SK-N-SH (cell line): Measurements from ENCODE around the gene ASCL5. TPM values are rescaled to one million over a fixed set of nuclear protein-coding genes. Genes with fewer than 3 reads are reported as not detected.

Experiments used
- CTCF ChIA-PET: fragments of 300-600, 350-600 bp; formaldehyde crosslinking; extraction: SDS; loops from one replicate; lab custom pipeline; 2021; lab: Yijun Ruan, JAX
- POLR2A ChIA-PET: fragments of 350-600 bp; sonication (Branson Sonifier 250); formaldehyde crosslinking; extraction: SDS; loops from one replicate; lab custom pipeline; 2020; ENCODE audit warnings: antibody characterized with exemption, inconsistent platforms; lab: Yijun Ruan, JAX
- DNase-seq: peaks from one replicate; pipeline ENCODE4 v3.0.0; 2012
- H2AFZ ChIP-seq: fragments of 200-600 bp; sonication (generic); 2 replicates; pipeline ENCODE4 v1.8.1; 2016; ENCODE audit warnings: antibody characterized with exemption, mild to moderate bottlenecking, low read depth
- H3F3A ChIP-seq: fragments of 200-600 bp; sonication (generic); replicated peaks from 2 replicates; pipeline ENCODE3; 2016; ENCODE audit warnings: antibody characterized with exemption, mild to moderate bottlenecking; ENCODE audit not compliant: insufficient read depth
- H3K27ac ChIP-seq, 2 experiments: fragments of 200-500 bp in 1 of 2; fragments of 200-600 bp in 1 of 2; sonication (Bioruptor generic) in 1 of 2; sonication (generic), shearing (Covaris generic) in 1 of 2; 2 replicates each; pipeline versions ENCODE4 v1.5.1 to v1.6.1; 2014 to 2016; ENCODE audit warnings: low read depth in 2 of 2, inconsistent platforms in 1 of 2, low read length in 1 of 2, mild to moderate bottlenecking in 1 of 2, mixed read lengths in 1 of 2
- H3K27me3 ChIP-seq: fragments of 200-600 bp; sonication (generic), shearing (Covaris generic); 2 replicates; pipeline ENCODE4 v1.6.1; 2016; ENCODE audit warnings: mixed run types; ENCODE audit not compliant: insufficient read depth
- H3K36me3 ChIP-seq, 2 experiments: fragments of 200-500 bp in 1 of 2; fragments of 200-600 bp in 1 of 2; sonication (Bioruptor generic) in 1 of 2; sonication (generic) in 1 of 2; replicated peaks in 1 of 2; 2 replicates each; pipeline versions ENCODE3 to v1.5.1; 2014 to 2016; ENCODE audit warnings: low read length in 1 of 2, mild to moderate bottlenecking in 1 of 2; ENCODE audit not compliant: insufficient read depth in 2 of 2, control insufficient read depth in 1 of 2
- H3K4me1 ChIP-seq, 2 experiments: fragments of 200-500 bp in 1 of 2; fragments of 200-600 bp in 1 of 2; sonication (Bioruptor generic) in 1 of 2; sonication (generic), shearing (Covaris generic) in 1 of 2; 2 replicates each; pipeline versions ENCODE4 v1.5.1 to v1.6.1; 2014 to 2016; ENCODE audit warnings: low read depth in 1 of 2, low read length in 1 of 2, mixed run types in 1 of 2; ENCODE audit not compliant: insufficient read depth in 2 of 2, control insufficient read depth in 1 of 2
- H3K4me2 ChIP-seq: fragments of 200-600 bp; sonication (generic), shearing (Covaris generic); 2 replicates; pipeline ENCODE4 v1.6.1; 2017; ENCODE audit warnings: mixed run types
- H3K4me3 ChIP-seq, 2 experiments: fragments of 200-500 bp in 1 of 2; fragments of 200-600 bp in 1 of 2; sonication (Bioruptor generic) in 1 of 2; sonication (generic), shearing (Covaris generic) in 1 of 2; 2 replicates each; pipeline versions ENCODE4 v1.5.1 to v1.8.1; 2014 to 2016; ENCODE audit warnings: low read depth in 2 of 2, inconsistent platforms in 1 of 2, low read length in 1 of 2, mild to moderate bottlenecking in 1 of 2, mixed read lengths in 1 of 2, moderate library complexity in 1 of 2
- H3K79me2 ChIP-seq: fragments of 200-600 bp; sonication (generic); 2 replicates; pipeline ENCODE4 v1.8.1; 2017; ENCODE audit warnings: mild to moderate bottlenecking; ENCODE audit not compliant: insufficient read depth
- H3K9ac ChIP-seq: fragments of 200-600 bp; sonication (generic); 2 replicates; pipeline ENCODE4 v1.6.1; 2017; ENCODE audit warnings: mixed run types
- H3K9me2 ChIP-seq: fragments of 200-600 bp; sonication (generic); 2 replicates; pipeline ENCODE4 v1.6.1; 2017; ENCODE audit warnings: mixed run types
- H3K9me3 ChIP-seq: fragments of 200-600 bp; sonication (generic); 2 replicates; pipeline ENCODE4 v1.6.1; 2017; ENCODE audit warnings: mixed run types, mild to moderate bottlenecking, moderate library complexity
- H4K20me1 ChIP-seq: fragments of 200-600 bp; sonication (generic); 2 replicates; pipeline ENCODE4 v1.6.1; 2017; ENCODE audit warnings: mild to moderate bottlenecking, mixed run types; ENCODE audit not compliant: insufficient read depth
- CHD2 ChIP-seq: fragments of 150-350 bp; IDR thresholded peaks from 2 replicates; pipeline ENCODE4 v1.6.1; 2018; ENCODE audit warnings: low read length; ENCODE audit not compliant: partially characterized antibody
- EZH2phosphoT487 ChIP-seq: fragments of 200-600 bp; sonication (generic); IDR thresholded peaks from 2 replicates; pipeline ENCODE4 v1.6.1; 2017; ENCODE audit warnings: low read depth, mixed run types, mild to moderate bottlenecking, antibody characterized with exemption, moderate library complexity, borderline replicate concordance
- FOSL2 ChIP-seq: IDR thresholded peaks from 2 replicates; pipeline ENCODE4 v1.4.0; 2012; ENCODE audit warnings: low read depth, mild to moderate bottlenecking, moderate library complexity, borderline replicate concordance
- FOXJ3 ChIP-seq: sonication (generic); formaldehyde crosslinking; IDR thresholded peaks from 2 replicates; pipeline ENCODE4 v1.5.1; 2020; ENCODE audit warnings: mild to moderate bottlenecking, missing genetic modification reagents
- GATA2 ChIP-seq: sonication (generic); formaldehyde crosslinking; IDR thresholded peaks from 2 replicates; pipeline ENCODE4 v1.5.0; 2020; ENCODE audit warnings: mild to moderate bottlenecking, missing genetic modification reagents
- MEF2A ChIP-seq: IDR thresholded peaks from 2 replicates; pipeline ENCODE4 v1.4.0; 2012; ENCODE audit warnings: low read depth, borderline replicate concordance
- NFIC ChIP-seq: IDR thresholded peaks from 2 replicates; pipeline ENCODE4 v1.4.0; 2012; ENCODE audit warnings: borderline replicate concordance
- NRF1 ChIP-seq: IDR thresholded peaks from 2 replicates; pipeline ENCODE4 v1.6.1; 2012; ENCODE audit warnings: low read depth, mild to moderate bottlenecking, low read length
- PBX3 ChIP-seq: IDR thresholded peaks from 2 replicates; pipeline ENCODE4; 2012
- RAD21 ChIP-seq: IDR thresholded peaks from 2 replicates; pipeline ENCODE4 v1.6.1; 2012; ENCODE audit warnings: mild to moderate bottlenecking, low read length
- REST ChIP-seq: IDR thresholded peaks from 2 replicates; pipeline ENCODE4 v1.6.1; 2012; ENCODE audit warnings: mild to moderate bottlenecking, low read depth, low read length, moderate library complexity
- TEAD4 ChIP-seq: IDR thresholded peaks from 2 replicates; pipeline ENCODE4 v1.4.0; 2012; ENCODE audit warnings: mild to moderate bottlenecking, borderline replicate concordance; ENCODE audit not compliant: insufficient read depth
- USF2 ChIP-seq: fragments of 150-350 bp; IDR thresholded peaks from 2 replicates; pipeline ENCODE4 v1.6.1; 2017; ENCODE audit warnings: antibody characterized with exemption, low read length, low read depth, borderline replicate concordance
- YY1 ChIP-seq: IDR thresholded peaks from 2 replicates; pipeline ENCODE4 v1.4.0; 2012; ENCODE audit warnings: low read depth, mild to moderate bottlenecking
- WGBS: methylation state at CpG from one replicate; pipeline ENCODE4 v1.1.6; 2017; ENCODE audit warnings: low lambda C conversion rate; 5-methylcytosine and 5-hydroxymethylcytosine counted together
- polyA plus RNA-seq, 3 experiments: library from polyadenylated mRNA; depleted of rRNA; stranded (reverse); fragments of >200 nt; gene quantifications; 2 replicates each; pipeline ENCODE4 v1.2.3, GENCODE V29; 2012
- TF ChIP-seq, protein P1 (sequence below): IDR thresholded peaks from 2 replicates; pipeline ENCODE4 v1.4.0; 2012; ENCODE audit warnings: low read depth, borderline replicate concordance
- TF ChIP-seq, protein P2 (sequence below): IDR thresholded peaks from 2 replicates; pipeline ENCODE4 v1.4.0; 2012; ENCODE audit warnings: low read depth

ASCL5 gene
- polyA plus RNA-seq, 1 of the 3 experiments (the other 2 are of a cell fraction), result not detected

GRCh38 chr1:201077736-201078135 is 49.2 kb downstream of the ASCL5 start:
- no peak for DNase-seq
- Histone ChIP-seq H3K27me3 (no peaks in the 10 kb centered on the region; the same call in 1 of the 2 replicates), H4K20me1 (no peaks in the 10 kb centered on the region), H3K9me3 (no peaks in the 10 kb centered on the region), H3K4me2 (no peak overlapping the region), H3K79me2 (no peaks in the 10 kb centered on the region), H3K4me3 (no peak overlapping the region), H3K4me1 (no peaks in the 10 kb centered on the region), H3K36me3 (no peaks in the 10 kb centered on the region), H3K9me2 (no peaks in the 10 kb centered on the region), H2AFZ (no peak overlapping the region), H3K27ac (no peak overlapping the region), H3K9ac (no peak overlapping the region), H3F3A (no peaks in the 10 kb centered on the region)
- POLR2A ChIA-PET, result no interaction called here
- CTCF ChIA-PET, result interaction anchor here (0.8 to 0.9 kb wide), 2 partner anchors 37 to 106 kb away, joined by 3 read pairs; no protein-coding TSS in a partner anchor
- WGBS, result 78% methylated on average over 16 of the region's 17 CpGs
- TF ChIP-seq CHD2 (no peak), NFIC (no peak), RAD21 (no peak), FOXJ3 (no peak), NRF1 (no peak), EZH2phosphoT487 (no peak), REST (no peak), FOSL2 (no peak), YY1 (no peak), GATA2 (CRISPR knock-in tag) (no peak), USF2 (no peak), MEF2A (no peak), TEAD4 (no peak), PBX3 (no peak)
- TF ChIP-seq, protein P1, sequence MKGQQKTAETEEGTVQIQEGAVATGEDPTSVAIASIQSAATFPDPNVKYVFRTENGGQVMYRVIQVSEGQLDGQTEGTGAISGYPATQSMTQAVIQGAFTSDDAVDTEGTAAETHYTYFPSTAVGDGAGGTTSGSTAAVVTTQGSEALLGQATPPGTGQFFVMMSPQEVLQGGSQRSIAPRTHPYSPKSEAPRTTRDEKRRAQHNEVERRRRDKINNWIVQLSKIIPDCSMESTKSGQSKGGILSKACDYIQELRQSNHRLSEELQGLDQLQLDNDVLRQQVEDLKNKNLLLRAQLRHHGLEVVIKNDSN, result no peak
- TF ChIP-seq, protein P2, sequence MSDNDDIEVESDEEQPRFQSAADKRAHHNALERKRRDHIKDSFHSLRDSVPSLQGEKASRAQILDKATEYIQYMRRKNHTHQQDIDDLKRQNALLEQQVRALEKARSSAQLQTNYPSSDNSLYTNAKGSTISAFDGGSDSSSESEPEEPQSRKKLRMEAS, result no peak
